Endothelial cell of umbilical vein (primary cell): ENCODE results near the gene ATP9B. TPM values are rescaled to one million over a fixed set of nuclear protein-coding genes. Genes with fewer than 3 reads are reported as not detected.

ENCODE experiments used
- BruUV-seq: library from RNA; stranded (reverse); fragments of 400-500 nt; replicated peaks from 2 replicates; lab custom pipeline; 2021; lab: Mats Ljungman, UMichigan
- CTCF ChIA-PET: fragments of 300-600, 350-600 bp; sonication (Branson Sonifier 250); formaldehyde crosslinking; loops from one replicate; lab custom pipeline; 2021; ENCODE audit warnings: antibody characterized with exemption, inconsistent platforms; lab: Charles Lee
- POLR2A ChIA-PET: fragments of 300-600, 350-600 bp; sonication (Branson Sonifier 250); formaldehyde crosslinking; loops from one replicate; lab custom pipeline; 2021; ENCODE audit warnings: antibody characterized with exemption, inconsistent platforms; lab: Charles Lee
- DNase-seq: peaks from one replicate; pipeline ENCODE4 v3.0.0-alpha.2; 2011; ENCODE audit warnings: low read depth, low spot score
- FAIRE-seq: peaks from 2 replicates; lab custom pipeline; 2011; peaks lifted over from hg19 to GRCh38; lab: Jason Lieb, UNC
- H2AFZ ChIP-seq: 2 replicates; pipeline ENCODE4 v1.6.0; 2012; ENCODE audit warnings: low read depth, low read length, control low read depth, inconsistent platforms
- H3K27ac ChIP-seq: 2 replicates; pipeline ENCODE4 v1.5.1; 2011; ENCODE audit warnings: low read depth, mild to moderate bottlenecking, control low read depth, low read length, moderate library complexity; ENCODE audit not compliant: insufficient read depth
- H3K27me3 ChIP-seq, 2 experiments: 2 replicates each; pipeline versions ENCODE4 v1.6.0 to v1.6.1; 2011; ENCODE audit warnings: low read length in 2 of 2, mixed read lengths in 1 of 2; ENCODE audit not compliant: control insufficient read depth in 2 of 2, insufficient read depth in 2 of 2
- H3K36me3 ChIP-seq, 2 experiments: 2 replicates in 1 of 2; 3 replicates in 1 of 2; pipeline ENCODE4 v1.5.1; 2011; ENCODE audit warnings: low read length in 2 of 2, mild to moderate bottlenecking in 1 of 2, moderate library complexity in 1 of 2; ENCODE audit not compliant: control insufficient read depth in 2 of 2, insufficient read depth in 2 of 2; ENCODE audit errors: extremely low read depth in 1 of 2
- H3K4me1 ChIP-seq: 3 replicates; pipeline ENCODE4 v1.5.1; 2011; ENCODE audit warnings: mild to moderate bottlenecking, low read length; ENCODE audit not compliant: control insufficient read depth, insufficient read depth; ENCODE audit errors: extremely low read depth
- H3K4me2 ChIP-seq: 2 replicates; pipeline ENCODE4 v1.6.1; 2011; ENCODE audit warnings: low read length, control low read depth, mixed read lengths; ENCODE audit not compliant: insufficient read depth
- H3K4me3 ChIP-seq, 3 experiments: fragments of 200-600 bp in 1 of 3; sonication (generic), shearing (Covaris generic) in 1 of 3; replicated peaks in 1 of 3; 2 replicates each; pipeline ENCODE4 v1.5.1; 2011 to 2016; ENCODE audit warnings: control low read depth in 3 of 3, low read length in 3 of 3, mild to moderate bottlenecking in 2 of 3, inconsistent platforms in 1 of 3, low read depth in 1 of 3, moderate library complexity in 1 of 3; ENCODE audit not compliant: insufficient read depth in 1 of 3
- H3K79me2 ChIP-seq: 2 replicates; pipeline ENCODE4 v1.6.0; 2012; ENCODE audit warnings: low read length, inconsistent platforms; ENCODE audit not compliant: control insufficient read depth, insufficient read depth
- H3K9ac ChIP-seq: replicated peaks from 2 replicates; pipeline ENCODE3; 2011; ENCODE audit warnings: low read length, control low read depth; ENCODE audit not compliant: insufficient read depth; ENCODE audit errors: extremely low read depth
- H3K9me1 ChIP-seq: replicated peaks from 3 replicates; pipeline ENCODE4 v1.6.0; 2011; ENCODE audit warnings: mild to moderate bottlenecking, low read length; ENCODE audit not compliant: control insufficient read depth, insufficient read depth; ENCODE audit errors: extremely low read depth
- H3K9me3 ChIP-seq: replicated peaks from 2 replicates; pipeline ENCODE4 v1.5.1; 2012; ENCODE audit warnings: low read length, inconsistent platforms; ENCODE audit not compliant: control insufficient read depth, insufficient read depth
- H4K20me1 ChIP-seq: replicated peaks from 2 replicates; pipeline ENCODE3; 2011; ENCODE audit warnings: mild to moderate bottlenecking, low read length; ENCODE audit not compliant: control insufficient read depth, insufficient read depth; ENCODE audit errors: extremely low read depth
- CTCF ChIP-seq, 2 donors: IDR thresholded peaks; 1 replicate in 1 of 2; 2 replicates in 1 of 2; pipeline ENCODE4 v1.5.1; 2011; ENCODE audit warnings: low read length in 2 of 2, mild to moderate bottlenecking in 2 of 2, moderate library complexity in 2 of 2, control low read depth in 1 of 2, inconsistent platforms in 1 of 2, low read depth in 1 of 2; ENCODE audit not compliant: insufficient read depth in 1 of 2; ENCODE audit errors: extremely low read depth in 1 of 2
- EZH2 ChIP-seq: IDR thresholded peaks from 2 replicates; pipeline ENCODE4 v1.6.1; 2012; ENCODE audit warnings: borderline replicate concordance, low read depth, mild to moderate bottlenecking, moderate library complexity, low read length, inconsistent platforms; ENCODE audit not compliant: severe bottlenecking
- FOS ChIP-seq: IDR thresholded peaks from 2 replicates; pipeline ENCODE4 v1.6.1; 2011; ENCODE audit warnings: mild to moderate bottlenecking, low read length, moderate library complexity, borderline replicate concordance; ENCODE audit not compliant: insufficient read depth
- GATA2 ChIP-seq: IDR thresholded peaks from 2 replicates; pipeline ENCODE4 v1.7.0; 2011; ENCODE audit warnings: low read depth, mild to moderate bottlenecking, moderate library complexity, mixed read lengths, low read length; ENCODE audit not compliant: insufficient read length, insufficient read depth
- JUN ChIP-seq: IDR thresholded peaks from 2 replicates; pipeline ENCODE4 v1.6.1; 2011; ENCODE audit warnings: borderline replicate concordance, low read depth; ENCODE audit not compliant: insufficient read length, insufficient read depth
- MYC ChIP-seq: IDR thresholded peaks from one replicate; pipeline ENCODE4 v1.6.1; 2011; ENCODE audit warnings: mild to moderate bottlenecking, low read depth, low read length
- POLR2A ChIP-seq: IDR thresholded peaks from 2 replicates; pipeline ENCODE4 v1.6.1; 2012; ENCODE audit warnings: low read depth, mild to moderate bottlenecking, control low read depth, low read length
- POLR2AphosphoS5 ChIP-seq: IDR thresholded peaks from 2 replicates; pipeline ENCODE4 v1.6.1; 2012; ENCODE audit warnings: low read depth, mild to moderate bottlenecking, control low read depth, low read length, moderate library complexity; ENCODE audit not compliant: insufficient read depth
- dilution Hi-C: fragments of 300-500 bp; cut with MboI; formaldehyde crosslinking; loops from one replicate; pipeline ENCODE4 v1.15.0; 2019; ENCODE audit warnings: low sequenced_read_pairs; ENCODE audit not compliant: extremely low pct_ligation_motif_present
- intact Hi-C: fragments of 100-400 bp; cut with micrococcal nuclease; formaldehyde crosslinking; loops from one replicate; pipeline ENCODE4 v1.10.0; 2022
- polyA plus RNA-seq, 4 experiments: library from polyadenylated mRNA; depleted of rRNA in 3 of 4; stranded (reverse) in 3 of 4; unstranded in 1 of 4; fragments of >200 nt; gene quantifications; 2 replicates each; pipeline versions ENCODE4 v1.2.1 to v1.2.3, GENCODE V29; 2011 to 2012; ENCODE audit warnings: missing spikeins in 1 of 4
- total RNA-seq: library from RNA; stranded (reverse); gene quantifications from 2 replicates; pipeline ENCODE4 v1.2.3, GENCODE V29; 2021
- TF ChIP-seq, protein P1 (sequence below): IDR thresholded peaks from 2 replicates; pipeline ENCODE4 v1.6.1; 2011; ENCODE audit not compliant: insufficient read depth, insufficient read length

ATP9B gene
- total and polyA plus RNA-seq, 2 donors (not counting 3 experiments of a cell fraction or from before 2014, with no cell fraction given) = 14.6 to 18.2 TPM

DNA sequence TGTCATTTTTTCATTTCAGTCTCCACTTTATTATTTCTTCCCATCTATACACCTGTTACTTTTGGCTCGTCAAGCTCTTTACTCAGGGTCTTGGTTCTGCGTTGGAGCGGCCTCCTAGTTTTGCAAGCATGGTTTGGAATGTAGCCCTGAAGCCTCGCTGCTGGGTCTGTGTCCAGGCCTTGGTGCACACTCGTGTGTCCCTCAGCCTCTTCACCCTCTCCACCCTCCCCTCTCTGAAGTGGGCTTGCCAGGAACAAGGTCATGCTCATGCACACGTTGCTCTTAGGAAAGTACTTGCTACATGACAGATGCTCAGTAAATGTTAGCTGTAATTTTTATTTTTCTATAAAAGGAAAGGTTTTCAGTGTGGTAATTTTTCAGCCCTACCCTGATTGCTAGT lies 147.0 kb downstream of the ATP9B start:
- no peak overlapping the region for H3K4me2 ChIP-seq
- no peaks in the 10 kb centered on the region for H3K4me1 ChIP-seq
- no peak overlapping the region for H3K9ac ChIP-seq
- H3K79me2 ChIP-seq = no peaks in the 10 kb centered on the region
- no peak overlapping the region for H3K27ac ChIP-seq
- intact Hi-C loops (no loop called here), dilution Hi-C loops (no loop called here)
- no peaks in the 10 kb centered on the region for H3K36me3 ChIP-seq
- POLR2A ChIA-PET = no interaction called here
- no peaks in the 10 kb centered on the region for H3K9me3 ChIP-seq
- FAIRE-seq (no peak), DNase-seq (no peak)
- no peaks in the 10 kb centered on the region for H4K20me1 ChIP-seq
- no peaks in the 10 kb centered on the region for H3K9me1 ChIP-seq
- H2AFZ ChIP-seq = no peak overlapping the region
- H3K27me3 ChIP-seq = no peaks in the 10 kb centered on the region
- no TSS peak for BruUV-seq
- CTCF ChIA-PET = interaction anchor here (1.0 to 1.2 kb wide), 2 partner anchors 9 to 20 kb away, joined by 3 read pairs; no protein-coding TSS in a partner anchor
- TF ChIP-seq CTCF (IDR thresholded peaks at IDR 0.05; ENCODE audit: extremely low read depth in 1 of 2, insufficient read depth in 1 of 2, low read depth in 1 of 2, low read length in 2 of 2) = no peak
- no peak for TF ChIP-seq MYC
- TF ChIP-seq POLR2A = no peak
- TF ChIP-seq JUN = no peak
- TF ChIP-seq GATA2 = no peak
- TF ChIP-seq, protein P1, sequence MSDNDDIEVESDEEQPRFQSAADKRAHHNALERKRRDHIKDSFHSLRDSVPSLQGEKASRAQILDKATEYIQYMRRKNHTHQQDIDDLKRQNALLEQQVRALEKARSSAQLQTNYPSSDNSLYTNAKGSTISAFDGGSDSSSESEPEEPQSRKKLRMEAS = no peak
- TF ChIP-seq EZH2 = no peak
- TF ChIP-seq FOS = no peak
- no peak for TF ChIP-seq POLR2AphosphoS5
- H3K4me3 ChIP-seq = no peak overlapping the region
